ENCODE data around the gene SKI. TPM values are rescaled to one million over a fixed set of nuclear protein-coding genes. Genes with fewer than 3 reads are reported as not detected.
A peak's percentile ranks its signal among the peaks of the same experiment; 100 is the strongest.

Gene SKI
- total and polyA plus RNA-seq, 2 of the 8 experiments (the other 6 are each of a cell fraction or from before 2014, with no cell fraction given): 8.3 to 87.6 TPM

GRCh38 chr1:2278591-2279209, 50.6 kb downstream of the SKI start:
- TF ChIP-seq USF2 (IDR thresholded peaks at IDR 0.05; ENCODE audit: low read length) (no peak), POLR2A (IDR thresholded peaks at IDR 0.05; ENCODE audit: control extremely low read depth in 1 of 2, low read depth in 2 of 2, low read length in 2 of 2) (peak in 1 of 2 experiments; percentile 54; a peak in 1 of 3 replicates)
- Histone ChIP-seq H3K4me2 (ENCODE audit: insufficient read depth in 1 of 2, low read depth in 2 of 2, low read length in 2 of 2) (peak overlapping the region; percentile 54 to 59), H3K9ac (replicated peaks in 1 of 4; ENCODE audit: extremely low read depth in 1 of 4, low read depth in 3 of 4, low read length in 3 of 4) (peak overlapping the region in 1 of 4 experiments; percentile 45; a peak in 3 of 7 replicates), H3K79me2 (ENCODE audit: control insufficient read depth in 1 of 2, insufficient read depth in 2 of 2, low read length in 2 of 2) (peaks cover under 1 to 68% of the 10 kb centered on the region in 2 experiments; a peak in 3 of 4 replicates), H3K36me3 (ENCODE audit: control insufficient read depth in 2 of 4, insufficient read depth in 4 of 4, low read length in 3 of 4) (peaks cover 0 to 3% (median 0%) of the 10 kb centered on the region in 4 experiments; a peak in 1 of 8 replicates), H4K20me1 (replicated peaks in 1 of 2; ENCODE audit: control insufficient read depth in 1 of 2, insufficient read depth in 2 of 2, low read length in 2 of 2) (peaks cover 9 to 29% of the 10 kb centered on the region in 2 experiments), H2BK5ac (ENCODE audit: low read depth, low read length) (peak overlapping the region; percentile 94), H3K23me2 (ENCODE audit: low read depth, low read length) (no peaks in the 10 kb centered on the region), H2AFZ (ENCODE audit: low read length) (no peak overlapping the region), H3K27ac (ENCODE audit: low read depth, low read length) (peak overlapping the region; percentile 78), H3K4me3 (ENCODE audit: extremely low read depth in 1 of 4, insufficient read depth in 2 of 4, low read depth in 3 of 4, low read length in 4 of 4) (peak overlapping the region in 1 of 4 experiments; percentile 29; a peak in 2 of 8 replicates), H2BK20ac (ENCODE audit: low read length) (0 out of 2 replicates have a peak overlapping the region, but pooled peaks have one; percentile 32), H3K14ac (ENCODE audit: insufficient read length) (no peak overlapping the region), H2BK120ac (replicated peaks; ENCODE audit: low read depth, low read length) (peak overlapping the region; percentile 11), H3K18ac (ENCODE audit: extremely low read depth, low read length) (peak overlapping the region; percentile 88), H3K4ac (replicated peaks; ENCODE audit: insufficient read length, low read depth, low read length) (peak overlapping the region; percentile 70), H3K79me1 (ENCODE audit: low read depth, low read length) (peaks cover 28% of the 10 kb centered on the region), H3K4me1 (replicated peaks in 1 of 4; ENCODE audit: control insufficient read depth in 3 of 4, insufficient read depth in 4 of 4, low read length in 3 of 4) (peaks cover 5 to 41% (median 30%) of the 10 kb centered on the region in 4 experiments), H3K23ac (ENCODE audit: insufficient read length) (no peak overlapping the region), H4K91ac (replicated peaks; ENCODE audit: insufficient read length, low read length) (peak overlapping the region; percentile 90), H2BK15ac (ENCODE audit: low read length) (peak overlapping the region; percentile 81; the same call in 1 of the 2 replicates), H2AK5ac (ENCODE audit: low read depth, low read length) (peak overlapping the region; percentile 100; the same call in 1 of the 2 replicates), H3K56ac (replicated peaks; ENCODE audit: insufficient read length, low read depth, low read length) (no peak overlapping the region), H4K8ac (ENCODE audit: extremely low read depth, insufficient read depth, low read length) (peak overlapping the region; percentile 85; the same call in 1 of the 2 replicates), H2BK12ac (ENCODE audit: low read depth, low read length) (peak overlapping the region; percentile 100; the same call in 1 of the 2 replicates), H4K5ac (ENCODE audit: insufficient read length, low read depth, low read length) (no peak overlapping the region), H3K27me3 (replicated peaks in 1 of 4; ENCODE audit: control insufficient read depth in 3 of 4, extremely low read depth in 1 of 4, insufficient read depth in 3 of 4, low read length in 3 of 4) (no peaks in the 10 kb centered on the region), H3K9me3 (ENCODE audit: insufficient read depth in 2 of 2, low read depth in 1 of 2, low read length in 1 of 2) (no peaks in the 10 kb centered on the region)
- FAIRE-seq: no peak
- ChIA-PET POLR2A (ENCODE audit: partially characterized antibody) (interaction anchor here (0.6 to 0.9 kb wide), 2 partner anchors 23 to 50 kb away, joined by 3 read pairs; no protein-coding TSS in a partner anchor), CTCF (ENCODE audit: partially characterized antibody) (interaction anchor here (0.6 to 1.1 kb wide), 3 partner anchors 12 to 793 kb away, joined by 3 to 4 read pairs (median 3); no protein-coding TSS in a partner anchor)
- no peak for DNase-seq (ENCODE audit: low read depth in 1 of 2, low spot score in 2 of 2)
- 51% methylated on average over 14 of the region's 16 CpGs; no CpG with 5 or more reads in 1 of the 2 experiments for WGBS, 2 experiments (ENCODE audit: extremely low coverage in 1 of 2, insufficient coverage in 1 of 2, insufficient read length in 1 of 2, insufficient replicate concordance in 2 of 2, low coverage in 1 of 2, low lambda C conversion rate in 2 of 2, missing lambda C conversion rate in 1 of 2)

Measured in H1 (cell line).